ENCODE data around the gene COPE. TPM values are rescaled to one million over a fixed set of nuclear protein-coding genes. Genes with fewer than 3 reads are reported as not detected.

COPE gene
- total and polyA plus RNA-seq, 2 of the 8 experiments (the other 6 are each of a cell fraction or from before 2014, with no cell fraction given) = 178 to 356 TPM

GRCh38 chr19:18879579-18880373 lies 39.4 kb downstream of the COPE start:
- H4K20me1 ChIP-seq (replicated peaks in 1 of 2; ENCODE audit: control insufficient read depth in 1 of 2, insufficient read depth in 2 of 2, low read length in 2 of 2) = peaks cover 2 to 10% of the 10 kb centered on the region in 2 experiments
- no peak overlapping the region for H3K27ac ChIP-seq (ENCODE audit: low read depth, low read length)
- H3K18ac ChIP-seq (ENCODE audit: extremely low read depth, low read length) = no peak overlapping the region
- WGBS, 2 experiments (ENCODE audit: extremely low coverage in 1 of 2, insufficient coverage in 1 of 2, insufficient read length in 1 of 2, insufficient replicate concordance in 2 of 2, low coverage in 1 of 2, low lambda C conversion rate in 2 of 2, missing lambda C conversion rate in 1 of 2) = 85% methylated on average over 7 of the region's 13 CpGs; no CpG with 5 or more reads in 1 of the 2 experiments
- H4K8ac ChIP-seq (ENCODE audit: extremely low read depth, insufficient read depth, low read length) = no peak overlapping the region
- H3K23ac ChIP-seq (ENCODE audit: insufficient read length) = no peak overlapping the region
- no peak overlapping the region for H4K5ac ChIP-seq (ENCODE audit: insufficient read length, low read depth, low read length)
- ChIA-PET CTCF (ENCODE audit: partially characterized antibody) (interaction anchor here (0.6 to 0.9 kb wide), 3 partner anchors 11 to 414 kb away, joined by 3 to 5 read pairs (median 3); partner anchors contain the start of gene DDX49), POLR2A (ENCODE audit: partially characterized antibody) (interaction anchor here (0.6 to 2.2 kb wide), 6 partner anchors 10 to 109 kb away, joined by 3 to 7 read pairs (median 4); partner anchors contain the start of gene CERS1)
- no peak overlapping the region for H3K56ac ChIP-seq (replicated peaks; ENCODE audit: insufficient read length, low read depth, low read length)
- H2BK15ac ChIP-seq (ENCODE audit: low read length) = no peak overlapping the region
- no peak overlapping the region for H4K91ac ChIP-seq (replicated peaks; ENCODE audit: insufficient read length, low read length)
- no peaks in the 10 kb centered on the region for H3K79me2 ChIP-seq (ENCODE audit: control insufficient read depth in 1 of 2, insufficient read depth in 2 of 2, low read length in 2 of 2)
- H3K79me1 ChIP-seq (ENCODE audit: low read depth, low read length) = no peaks in the 10 kb centered on the region
- H3K4me1 ChIP-seq (replicated peaks in 1 of 4; ENCODE audit: control insufficient read depth in 3 of 4, insufficient read depth in 4 of 4, low read length in 3 of 4) = no peaks in the 10 kb centered on the region; a peak in 4 of 7 replicates
- no peak overlapping the region for H2BK20ac ChIP-seq (ENCODE audit: low read length)
- no peak overlapping the region for H3K4ac ChIP-seq (replicated peaks; ENCODE audit: insufficient read length, low read depth, low read length)
- H3K9ac ChIP-seq (replicated peaks in 1 of 4; ENCODE audit: extremely low read depth in 1 of 4, low read depth in 3 of 4, low read length in 3 of 4) = 0 out of 7 replicates have a peak overlapping the region, but pooled peaks of 2 of the 4 experiments have one; percentile 16 to 43
- no peaks in the 10 kb centered on the region; a peak in 1 of 7 replicates for H3K27me3 ChIP-seq (replicated peaks in 1 of 4; ENCODE audit: control insufficient read depth in 3 of 4, extremely low read depth in 1 of 4, insufficient read depth in 3 of 4, low read length in 3 of 4)
- no peaks in the 10 kb centered on the region; a peak in 1 of 4 replicates for H3K9me3 ChIP-seq (ENCODE audit: insufficient read depth in 2 of 2, low read depth in 1 of 2, low read length in 1 of 2)
- peaks cover 0 to 17% (median 4%) of the 10 kb centered on the region in 4 experiments; a peak in 4 of 8 replicates for H3K36me3 ChIP-seq (ENCODE audit: control insufficient read depth in 2 of 4, insufficient read depth in 4 of 4, low read length in 3 of 4)
- no peak overlapping the region for H2AK5ac ChIP-seq (ENCODE audit: low read depth, low read length)
- no peak overlapping the region for H3K4me2 ChIP-seq (ENCODE audit: insufficient read depth in 1 of 2, low read depth in 2 of 2, low read length in 2 of 2)
- H3K4me3 ChIP-seq (ENCODE audit: extremely low read depth in 1 of 4, insufficient read depth in 2 of 4, low read depth in 3 of 4, low read length in 4 of 4) = no peak overlapping the region
- no peak overlapping the region for H2BK12ac ChIP-seq (ENCODE audit: low read depth, low read length)
- peak in 1 of 2 experiments; percentile 84 for DNase-seq (ENCODE audit: low read depth in 1 of 2, low spot score in 2 of 2)
- no peak overlapping the region for H2BK5ac ChIP-seq (ENCODE audit: low read depth, low read length)
- no peaks in the 10 kb centered on the region; the same call in 1 of the 2 replicates for H3K23me2 ChIP-seq (ENCODE audit: low read depth, low read length)
- no peak overlapping the region for H2BK120ac ChIP-seq (replicated peaks; ENCODE audit: low read depth, low read length)
- no peak overlapping the region for H3K14ac ChIP-seq (ENCODE audit: insufficient read length)
- peak; percentile 50 for FAIRE-seq
- no peak overlapping the region for H2AFZ ChIP-seq (ENCODE audit: low read length)
- TF ChIP-seq BRCA1 (IDR thresholded peaks at IDR 0.05; ENCODE audit: low read depth, low read length) (no peak), GTF2F1 (IDR thresholded peaks at IDR 0.05; ENCODE audit: borderline replicate concordance, low read depth, low read length) (no peak), RFX5 (IDR thresholded peaks at IDR 0.05; ENCODE audit: borderline replicate concordance, low read depth, low read length) (no peak), HDAC2 (IDR thresholded peaks at IDR 0.05; ENCODE audit: borderline replicate concordance in 1 of 2, low read depth in 2 of 2, low read length in 2 of 2) (no peak), GABPA (IDR thresholded peaks at IDR 0.05; ENCODE audit: borderline replicate concordance, insufficient read depth, low read length) (no peak), SP4 (IDR thresholded peaks at IDR 0.05; ENCODE audit: low read length) (peak; percentile 54; the same call in 1 of the 2 replicates), EP300 (IDR thresholded peaks at IDR 0.05; ENCODE audit: borderline replicate concordance in 1 of 2, low read depth in 2 of 2, low read length in 2 of 2) (no peak), HDAC6 (IDR thresholded peaks at IDR 0.05; ENCODE audit: low read depth, low read length) (no peak), MAX (IDR thresholded peaks at IDR 0.05) (0 out of 2 replicates have a peak, but pooled peaks have one; percentile 6), RBBP5 (IDR thresholded peaks at IDR 0.05; ENCODE audit: borderline replicate concordance, low read depth, low read length) (no peak)
